Activated T-cell treated with anti-CD3 and anti-CD28 coated beads for 1 hour (primary cell): Measurements from ENCODE around the gene KLK12.
A peak's percentile ranks its signal among the peaks of the same experiment; 100 is the strongest.

Experiments used
- DNase-seq: peaks from one replicate; pipeline ENCODE4 v3.0.0-alpha.2; 2020; ENCODE audit warnings: low read depth

Gene KLK12

DNA sequence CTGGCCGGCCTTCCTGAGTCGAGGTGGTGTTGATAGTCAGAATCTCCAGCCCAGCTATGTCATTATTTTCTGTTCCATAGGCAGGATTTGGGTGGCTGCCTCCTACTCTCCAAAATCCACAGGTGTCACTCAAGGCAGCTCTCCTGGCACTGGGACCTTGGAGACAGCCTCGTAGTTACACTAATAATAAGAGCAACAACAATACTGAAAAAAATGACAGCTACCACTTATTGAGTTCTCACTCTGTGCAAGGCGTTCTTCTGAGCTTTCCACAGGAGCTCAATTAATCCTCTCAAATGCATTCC is 12.2 kb upstream of the KLK12 start:
- no peak for DNase-seq

DNA sequence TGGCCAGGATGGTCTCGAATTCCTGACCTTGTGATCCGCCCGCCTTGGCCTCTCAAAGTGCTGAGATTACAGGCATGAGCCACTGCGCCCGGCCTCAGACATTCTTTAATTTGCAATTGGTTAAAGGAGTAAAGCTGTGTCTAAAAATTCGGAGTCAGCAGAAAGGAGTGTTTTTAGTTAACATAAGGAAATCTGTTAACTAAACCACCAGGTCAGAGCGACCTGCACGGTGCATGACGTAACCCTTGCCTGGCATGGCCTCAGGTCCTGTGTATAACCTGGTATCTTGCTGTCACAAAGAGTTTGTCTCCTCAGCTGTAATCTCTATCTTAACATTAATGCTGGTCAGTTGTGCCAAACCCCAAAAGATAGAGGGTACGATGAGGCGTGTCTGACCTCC is 9.5 kb upstream of the KLK12 start:
- no peak for DNase-seq

DNA sequence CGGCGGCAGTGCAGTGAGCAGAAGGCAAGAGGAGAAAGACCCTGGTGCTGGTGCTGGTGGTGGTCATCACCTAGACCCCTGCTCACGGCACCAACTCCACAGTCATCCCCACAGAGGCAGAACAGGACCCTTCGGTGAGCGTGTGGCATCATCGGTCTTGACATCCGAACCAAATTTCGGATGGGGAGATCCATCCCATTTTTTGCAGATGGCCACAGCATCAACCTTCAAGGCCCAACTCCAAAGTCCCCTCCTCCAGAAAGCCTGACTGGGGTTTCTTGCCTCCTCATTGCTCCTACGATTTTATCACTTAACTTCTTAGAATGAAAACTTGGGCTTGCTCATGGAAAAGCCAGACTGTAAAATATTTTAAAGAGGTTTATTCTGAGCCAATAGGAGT is 8.7 kb upstream of the KLK12 start:
- DNase-seq: no peak

GRCh38 chr19:51040151-51040550 is 5.3 kb upstream of the KLK12 start:
- no peak for DNase-seq

DNA sequence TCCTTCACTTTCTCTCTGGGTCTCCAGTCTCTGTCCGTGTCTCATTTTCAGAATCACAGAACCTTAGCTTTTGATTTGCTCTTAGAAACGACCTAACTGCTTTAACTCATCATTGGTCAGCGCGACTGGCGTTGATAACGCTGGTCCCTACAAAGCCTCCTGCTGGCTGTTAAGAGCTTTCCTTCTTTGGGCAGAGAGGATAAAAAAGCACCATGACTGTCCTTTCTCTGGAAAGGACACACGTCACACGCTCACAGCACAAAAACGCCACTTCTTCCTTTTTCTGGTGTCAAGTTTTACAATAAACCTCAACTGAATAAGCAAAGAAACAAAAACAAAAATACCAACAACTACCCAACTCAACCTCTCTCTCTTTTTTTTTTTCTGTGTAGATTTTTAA is 1.7 kb upstream of the KLK12 start:
- no peak for DNase-seq

GRCh38 chr19:51031880-51032225 is 2.9 kb downstream of the KLK12 start:
- no peak for DNase-seq

- DNase-seq: no peak
Measured at GRCh38 chr19:51031220-51031879, 3.5 kb downstream of the KLK12 start.

DNA sequence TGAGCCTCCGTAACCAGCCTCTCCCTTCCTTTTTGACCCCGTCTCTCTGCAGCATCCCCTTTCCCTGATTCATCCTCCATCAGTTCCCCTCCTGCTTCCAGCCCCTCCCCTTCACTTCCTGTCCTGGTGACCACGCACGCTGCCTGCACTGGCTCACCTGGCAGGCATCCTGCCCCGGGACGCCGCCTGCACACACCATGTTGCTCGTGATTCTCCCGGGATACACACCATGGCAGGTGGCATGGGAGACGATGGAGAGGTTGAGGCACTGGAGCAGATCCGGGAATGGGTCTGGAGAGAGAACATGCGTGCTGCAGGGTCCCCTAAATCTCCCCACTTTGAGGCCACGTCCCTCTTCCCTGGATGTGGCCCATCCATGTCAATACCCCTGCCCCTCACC is 4.2 kb downstream of the KLK12 start:
- DNase-seq: no peak

DNA sequence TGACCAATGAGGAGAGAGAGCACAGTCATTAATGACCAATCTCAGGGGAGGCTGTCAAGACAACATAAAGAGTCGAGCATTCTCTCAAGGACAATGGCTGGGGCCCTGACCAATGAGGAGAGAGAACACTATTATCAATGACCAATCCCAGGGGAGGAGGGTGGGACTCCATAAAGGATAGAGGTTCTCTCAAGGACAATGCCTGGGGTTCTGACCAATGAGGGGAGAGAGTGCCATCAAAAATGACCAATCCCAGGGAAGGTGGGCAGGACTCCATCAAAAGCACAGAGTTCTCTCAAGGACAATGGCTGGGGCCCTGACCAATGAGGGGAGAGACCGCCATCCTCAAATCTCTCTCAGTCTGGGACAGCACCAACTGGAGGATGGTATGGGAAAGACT is 5.1 kb downstream of the KLK12 start:
- no peak for DNase-seq

GRCh38 chr19:51027873-51028272 is 6.9 kb downstream of the KLK12 start:
- no peak for DNase-seq

GRCh38 chr19:51027126-51027806 is 7.5 kb downstream of the KLK12 start:
- DNase-seq: no peak

DNA sequence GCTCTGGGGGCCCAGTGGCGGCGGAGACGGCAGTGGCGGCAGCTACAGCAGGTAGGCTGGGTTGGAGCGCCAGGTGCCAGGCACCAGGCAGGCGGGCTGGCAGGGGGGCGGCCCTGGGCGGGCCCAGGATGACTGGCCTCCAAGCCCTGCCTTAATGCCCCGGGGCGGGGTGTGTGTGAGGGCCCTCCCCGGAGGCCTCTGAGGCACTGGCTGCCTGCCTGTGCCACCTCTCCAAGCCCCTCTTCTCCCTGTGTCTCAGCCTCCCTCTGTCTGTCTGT is 8.3 kb downstream of the KLK12 start, which contains the start of gene KLK11:
Gene KLK11 (minus strand): TSS at position 63 of the 278 bp plus-strand sequence. CDS start 985 bp downstream, outside the sequence.
- no peak for DNase-seq

DNA sequence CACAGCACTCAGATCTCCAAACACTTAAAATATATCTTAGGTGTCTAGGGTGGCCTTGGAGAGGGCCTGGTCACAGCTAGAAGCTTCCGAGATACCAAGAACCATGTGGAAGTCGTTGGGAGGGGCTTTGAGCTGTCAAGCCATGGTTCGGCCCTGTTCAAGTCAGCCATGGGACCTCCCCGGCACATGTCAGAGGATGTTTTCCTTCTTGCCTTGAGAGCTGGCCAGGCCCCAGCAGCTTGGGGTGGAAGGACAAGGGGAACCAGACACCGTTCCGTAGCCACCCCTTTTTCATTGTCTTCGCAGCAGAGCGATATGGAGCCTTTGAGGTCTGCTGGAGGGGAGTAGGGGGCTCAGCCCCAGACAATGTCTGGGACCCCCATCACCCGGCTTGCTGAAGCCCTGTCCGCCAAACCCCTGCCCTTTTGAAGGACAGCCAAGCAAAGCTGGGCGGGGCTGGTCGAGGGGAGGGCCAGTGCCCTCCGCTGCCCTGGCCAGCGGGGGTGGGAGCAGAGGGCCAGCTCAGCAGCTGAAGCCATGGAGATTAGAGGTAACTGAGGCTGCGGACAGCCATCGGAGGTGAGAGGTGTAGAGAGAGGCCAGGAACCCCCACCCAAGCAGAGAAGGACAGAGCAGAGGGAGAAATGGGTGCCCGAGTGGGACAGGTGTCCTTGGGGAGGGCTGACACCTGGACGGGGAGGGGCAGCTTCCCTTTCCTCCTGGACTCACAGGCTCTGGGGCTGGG is 8.8 kb downstream of the KLK12 start:
- no peak for DNase-seq

- DNase-seq: no peak
Measured at GRCh38 chr19:51025401-51025800, 9.4 kb downstream of the KLK12 start.

GRCh38 chr19:51024924-51025323 is 9.9 kb downstream of the KLK12 start:
- DNase-seq: no peak

DNA sequence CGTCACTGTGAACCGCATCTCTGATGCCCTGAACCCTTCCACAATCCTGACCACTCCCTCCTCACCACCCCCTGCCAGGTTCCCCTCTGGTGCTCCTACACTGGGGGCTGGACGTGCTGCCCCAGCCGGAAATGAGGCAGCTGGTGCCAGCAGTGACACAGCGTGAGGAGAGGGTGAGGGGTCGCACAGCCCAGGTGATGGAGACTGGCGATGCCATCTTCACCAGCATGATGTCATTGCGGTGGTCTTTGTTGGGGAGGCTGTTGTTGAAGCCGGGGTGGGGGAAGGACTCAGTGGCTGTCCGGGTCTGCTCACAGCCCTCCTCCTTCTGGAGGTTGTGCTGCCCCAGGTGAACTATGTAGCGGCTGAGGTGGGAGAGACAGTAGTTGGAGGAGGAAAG is 10.9 kb downstream of the KLK12 start:
- DNase-seq: no peak

DNA sequence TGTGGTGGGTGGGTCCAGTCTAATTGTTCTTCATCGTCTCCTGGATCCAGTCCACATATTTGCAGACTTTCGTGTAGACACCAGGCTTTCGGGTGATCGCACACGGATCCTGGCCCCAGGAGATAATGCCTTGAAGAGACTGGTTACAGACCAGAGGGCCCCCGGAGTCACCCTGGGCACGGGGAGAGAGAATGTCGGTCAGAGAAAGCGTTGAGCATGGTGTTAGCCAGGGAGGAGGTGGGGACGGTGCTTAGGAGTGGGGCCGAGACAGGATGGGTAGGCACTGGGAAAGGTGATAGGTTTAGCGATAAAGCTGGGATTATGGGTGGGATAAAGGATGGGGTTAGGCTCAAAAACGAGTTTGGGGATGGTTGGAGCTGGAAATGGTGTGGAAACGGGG is 12.3 kb downstream of the KLK12 start:
- DNase-seq: no peak

DNA sequence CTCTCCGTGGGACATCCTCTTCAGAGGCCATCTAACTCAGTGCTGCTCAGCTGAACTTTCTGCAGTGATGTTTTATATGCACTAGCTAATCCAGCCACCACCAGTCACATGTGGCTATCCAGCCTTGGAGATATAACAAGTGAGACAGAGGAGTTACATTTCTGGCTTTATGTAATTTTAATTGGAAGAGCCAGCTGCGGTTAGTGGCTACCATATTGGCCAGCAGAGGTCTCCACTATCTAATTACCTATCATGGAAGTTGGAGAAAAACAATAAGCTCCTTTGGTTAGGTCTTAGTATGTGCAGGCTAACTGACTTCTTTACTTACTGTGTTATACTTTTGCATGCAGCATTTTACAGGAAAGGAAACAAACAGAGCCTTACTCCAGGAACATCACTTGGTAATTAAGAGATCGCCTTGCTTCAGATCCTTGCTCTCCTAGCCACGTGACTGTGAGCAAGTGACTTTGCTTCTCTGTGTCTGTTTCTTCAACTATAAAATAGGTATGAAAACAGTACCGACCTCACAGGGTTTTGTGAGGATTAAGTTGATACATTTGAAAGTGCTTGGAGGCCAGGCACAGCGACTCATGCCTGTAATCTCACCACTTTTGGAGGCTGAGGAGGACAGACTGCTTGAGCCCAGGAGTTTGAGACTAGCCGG is 13.7 kb downstream of the KLK12 start:
- DNase-seq: no peak

GRCh38 chr19:51019544-51019925 is 15.3 kb downstream of the KLK12 start, which contains the start of gene KLK10:
Gene KLK10, minus strand, starts transcription at chr19:51019709. Its CDS starts 579 bp downstream, at chr19:51019130.
- DNase-seq: no peak

GRCh38 chr19:51018745-51019543 is 15.9 kb downstream of the KLK12 start:
- DNase-seq: no peak

DNA sequence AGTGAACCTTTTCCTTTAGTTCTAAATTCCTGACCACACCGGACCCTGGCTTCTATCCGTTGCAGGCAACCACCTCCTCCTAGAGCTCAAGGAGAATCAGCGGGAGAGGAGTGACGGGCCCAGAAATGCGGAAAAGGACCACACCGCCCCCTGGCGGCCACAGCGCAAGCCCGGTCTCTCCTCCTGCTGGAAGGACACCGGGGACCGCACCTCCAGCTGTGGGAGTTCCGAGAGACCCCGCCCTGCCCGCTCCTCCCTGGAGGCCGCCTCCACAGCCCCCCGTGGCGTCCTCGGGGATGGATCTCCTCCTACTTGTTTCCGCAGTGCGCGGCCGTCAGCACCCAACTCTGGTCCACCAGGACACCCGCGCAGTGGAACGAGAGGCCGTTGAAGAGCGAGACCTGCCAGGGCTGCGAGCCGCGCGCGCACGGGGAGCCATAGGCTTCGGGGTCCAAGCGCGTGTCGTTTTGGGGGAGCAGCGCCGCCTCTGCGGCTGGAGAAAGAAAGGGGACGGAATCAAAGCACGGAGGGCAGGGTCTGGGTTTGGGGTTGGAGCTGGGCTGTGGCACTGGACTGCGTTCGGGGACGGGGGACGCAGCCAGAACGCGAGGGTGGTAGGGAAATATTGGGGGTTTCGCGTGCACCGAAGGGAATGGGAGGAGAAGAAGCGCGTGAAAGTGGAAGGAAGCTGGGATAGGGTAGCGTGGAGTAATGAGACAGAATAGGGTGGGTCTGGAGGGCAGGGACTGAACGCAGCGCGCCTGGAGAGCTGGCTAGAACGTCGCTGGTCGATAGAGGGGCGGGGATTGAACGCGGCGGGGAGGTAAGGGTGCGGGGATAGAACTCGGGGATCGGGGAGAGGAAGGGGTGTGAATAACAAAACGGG is 17.8 kb downstream of the KLK12 start:
- peak; percentile 54 for DNase-seq
